ENCODE measurements around the gene KCTD17.
A peak's percentile ranks its signal among the peaks of the same experiment; 100 is the strongest.

The KCTD17 gene

GRCh38 chr22:37049224-37049623 is 2.3 kb upstream of the KCTD17 start:
- Histone ChIP-seq H3K36me3 (ENCODE audit: control insufficient read depth, insufficient read depth, low read length) (no peaks in the 10 kb centered on the region), H3K27me3 (ENCODE audit: control insufficient read depth, insufficient read depth, low read length) (no peaks in the 10 kb centered on the region), H3K4me3 (ENCODE audit: low read length) (no peak overlapping the region), H3K9ac (ENCODE audit: low read length) (no peak overlapping the region), H3K27ac (ENCODE audit: low read depth, low read length) (no peak overlapping the region), H3K4me1 (ENCODE audit: control insufficient read depth, insufficient read depth, low read length) (no peaks in the 10 kb centered on the region)

GRCh38 chr22:37050913-37051312 is 629 bp upstream of the KCTD17 start:
- Histone ChIP-seq H3K27me3 (ENCODE audit: control insufficient read depth, insufficient read depth, low read length) (no peaks in the 10 kb centered on the region), H3K9ac (ENCODE audit: low read length) (no peak overlapping the region), H3K27ac (ENCODE audit: low read depth, low read length) (no peak overlapping the region), H3K4me1 (ENCODE audit: control insufficient read depth, insufficient read depth, low read length) (no peaks in the 10 kb centered on the region), H3K36me3 (ENCODE audit: control insufficient read depth, insufficient read depth, low read length) (no peaks in the 10 kb centered on the region), H3K4me3 (ENCODE audit: low read length) (peak overlapping the region; percentile 72)

- Histone ChIP-seq H3K27me3 (ENCODE audit: control insufficient read depth, insufficient read depth, low read length) (no peaks in the 10 kb centered on the region), H3K4me1 (ENCODE audit: control insufficient read depth, insufficient read depth, low read length) (no peaks in the 10 kb centered on the region), H3K27ac (ENCODE audit: low read depth, low read length) (no peak overlapping the region), H3K4me3 (ENCODE audit: low read length) (peak overlapping the region; percentile 72), H3K36me3 (ENCODE audit: control insufficient read depth, insufficient read depth, low read length) (peaks cover 5% of the 10 kb centered on the region), H3K9ac (ENCODE audit: low read length) (no peak overlapping the region)
Observed at GRCh38 chr22:37052386-37053309, 1.1 kb downstream of the KCTD17 start.

- Histone ChIP-seq H3K27ac (ENCODE audit: low read depth, low read length) (no peak overlapping the region), H3K36me3 (ENCODE audit: control insufficient read depth, insufficient read depth, low read length) (peaks cover 5% of the 10 kb centered on the region), H3K4me3 (ENCODE audit: low read length) (no peak overlapping the region), H3K9ac (ENCODE audit: low read length) (no peak overlapping the region), H3K27me3 (ENCODE audit: control insufficient read depth, insufficient read depth, low read length) (no peaks in the 10 kb centered on the region), H3K4me1 (ENCODE audit: control insufficient read depth, insufficient read depth, low read length) (no peaks in the 10 kb centered on the region)
Observed at GRCh38 chr22:37053310-37054055, 1.9 kb downstream of the KCTD17 start.

- no peak overlapping the region for H3K9ac ChIP-seq (ENCODE audit: low read length)
Observed at GRCh38 chr22:37054056-37054395, 2.5 kb downstream of the KCTD17 start.

GRCh38 chr22:37054600-37055365 is 3.2 kb downstream of the KCTD17 start:
- Histone ChIP-seq H3K27ac (ENCODE audit: low read depth, low read length) (no peak overlapping the region), H3K9ac (ENCODE audit: low read length) (no peak overlapping the region), H3K4me1 (ENCODE audit: control insufficient read depth, insufficient read depth, low read length) (no peaks in the 10 kb centered on the region)

More at GRCh38 chr22:37054056-37054395, 2.5 kb downstream of the KCTD17 start:
- peaks cover 5% of the 10 kb centered on the region for H3K36me3 ChIP-seq (ENCODE audit: control insufficient read depth, insufficient read depth, low read length)
- H3K27ac ChIP-seq (ENCODE audit: low read depth, low read length) = no peak overlapping the region
- no peaks in the 10 kb centered on the region for H3K27me3 ChIP-seq (ENCODE audit: control insufficient read depth, insufficient read depth, low read length)
- H3K4me3 ChIP-seq (ENCODE audit: low read length) = no peak overlapping the region
- no peaks in the 10 kb centered on the region for H3K4me1 ChIP-seq (ENCODE audit: control insufficient read depth, insufficient read depth, low read length)

GRCh38 chr22:37056246-37056645 is 4.7 kb downstream of the KCTD17 start:
- H3K27me3 ChIP-seq (ENCODE audit: control insufficient read depth, insufficient read depth, low read length) = no peaks in the 10 kb centered on the region
- no peak overlapping the region for H3K4me3 ChIP-seq (ENCODE audit: low read length)
- H3K9ac ChIP-seq (ENCODE audit: low read length) = no peak overlapping the region
- H3K4me1 ChIP-seq (ENCODE audit: control insufficient read depth, insufficient read depth, low read length) = no peaks in the 10 kb centered on the region
- H3K27ac ChIP-seq (ENCODE audit: low read depth, low read length) = no peak overlapping the region
- peaks cover 5% of the 10 kb centered on the region for H3K36me3 ChIP-seq (ENCODE audit: control insufficient read depth, insufficient read depth, low read length)

More at GRCh38 chr22:37054600-37055365, 3.2 kb downstream of the KCTD17 start:
- no peaks in the 10 kb centered on the region for H3K27me3 ChIP-seq (ENCODE audit: control insufficient read depth, insufficient read depth, low read length)
- H3K4me3 ChIP-seq (ENCODE audit: low read length) = no peak overlapping the region
- H3K36me3 ChIP-seq (ENCODE audit: control insufficient read depth, insufficient read depth, low read length) = peaks cover 5% of the 10 kb centered on the region

- Histone ChIP-seq H3K9ac (ENCODE audit: low read length) (no peak overlapping the region), H3K4me3 (ENCODE audit: low read length) (no peak overlapping the region), H3K4me1 (ENCODE audit: control insufficient read depth, insufficient read depth, low read length) (no peaks in the 10 kb centered on the region), H3K27me3 (ENCODE audit: control insufficient read depth, insufficient read depth, low read length) (no peaks in the 10 kb centered on the region), H3K36me3 (ENCODE audit: control insufficient read depth, insufficient read depth, low read length) (peaks cover 5% of the 10 kb centered on the region), H3K27ac (ENCODE audit: low read depth, low read length) (no peak overlapping the region)
Observed at GRCh38 chr22:37057226-37057625, 5.7 kb downstream of the KCTD17 start.

GRCh38 chr22:37057796-37058510 is 6.4 kb downstream of the KCTD17 start:
- Histone ChIP-seq H3K36me3 (ENCODE audit: control insufficient read depth, insufficient read depth, low read length) (peaks cover 5% of the 10 kb centered on the region), H3K4me3 (ENCODE audit: low read length) (no peak overlapping the region), H3K27me3 (ENCODE audit: control insufficient read depth, insufficient read depth, low read length) (no peaks in the 10 kb centered on the region), H3K4me1 (ENCODE audit: control insufficient read depth, insufficient read depth, low read length) (no peaks in the 10 kb centered on the region), H3K9ac (ENCODE audit: low read length) (no peak overlapping the region), H3K27ac (ENCODE audit: low read depth, low read length) (no peak overlapping the region)

GRCh38 chr22:37058917-37059701 is 7.6 kb downstream of the KCTD17 start:
- no peaks in the 10 kb centered on the region for H3K27me3 ChIP-seq (ENCODE audit: control insufficient read depth, insufficient read depth, low read length)
- H3K36me3 ChIP-seq (ENCODE audit: control insufficient read depth, insufficient read depth, low read length) = peaks cover 5% of the 10 kb centered on the region
- H3K4me3 ChIP-seq (ENCODE audit: low read length) = no peak overlapping the region
- H3K4me1 ChIP-seq (ENCODE audit: control insufficient read depth, insufficient read depth, low read length) = no peaks in the 10 kb centered on the region
- no peak overlapping the region for H3K9ac ChIP-seq (ENCODE audit: low read length)
- H3K27ac ChIP-seq (ENCODE audit: low read depth, low read length) = no peak overlapping the region

- Histone ChIP-seq H3K4me3 (ENCODE audit: low read length) (no peak overlapping the region), H3K27ac (ENCODE audit: low read depth, low read length) (no peak overlapping the region), H3K36me3 (ENCODE audit: control insufficient read depth, insufficient read depth, low read length) (peaks cover 5% of the 10 kb centered on the region), H3K27me3 (ENCODE audit: control insufficient read depth, insufficient read depth, low read length) (no peaks in the 10 kb centered on the region), H3K4me1 (ENCODE audit: control insufficient read depth, insufficient read depth, low read length) (no peaks in the 10 kb centered on the region), H3K9ac (ENCODE audit: low read length) (no peak overlapping the region)
Observed at GRCh38 chr22:37059876-37060449, 8.4 kb downstream of the KCTD17 start.
